ENCODE measurements around the gene EFNA5.

Gene EFNA5

DNA sequence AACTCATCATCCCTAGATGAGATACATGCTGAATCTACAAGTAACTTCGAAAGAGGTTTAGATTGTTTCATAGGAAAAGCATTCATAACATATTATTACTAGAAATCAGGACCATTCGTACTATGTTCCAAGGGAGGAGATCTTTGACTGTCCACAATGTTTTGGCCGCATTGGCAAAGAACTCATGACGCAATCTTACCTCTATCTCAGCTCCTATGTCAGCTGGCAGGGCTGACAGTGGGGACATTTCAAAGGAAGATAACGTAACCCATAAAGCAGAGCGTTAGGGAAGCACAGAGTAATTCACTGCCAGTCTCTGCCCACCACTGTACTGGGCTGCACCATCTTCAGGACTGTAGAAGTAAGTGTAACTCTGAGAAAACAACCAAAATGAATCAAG, 69.7 kb downstream of the EFNA5 start:
- no peak for DNase-seq

DNA sequence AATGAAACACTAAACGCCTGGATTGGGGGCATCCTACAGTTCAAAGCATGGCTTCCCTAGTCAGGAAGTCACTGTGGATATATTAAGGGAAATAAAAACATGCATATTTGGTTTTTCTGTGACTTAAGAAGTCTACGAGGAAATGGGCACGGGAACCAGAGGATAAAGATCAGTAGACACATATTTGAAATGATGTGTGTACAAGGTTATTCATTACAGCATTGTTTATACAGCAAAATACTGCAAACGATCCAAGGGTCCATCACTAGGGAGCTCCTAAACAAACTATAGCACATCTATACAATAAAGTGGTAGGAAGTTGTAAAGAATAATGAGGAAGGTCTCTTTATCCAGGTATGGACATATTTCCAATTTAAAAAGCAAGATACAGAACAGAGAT, 71.8 kb downstream of the EFNA5 start:
- DNase-seq, result no peak

GRCh38 chr5:107597803-107598202, 72.9 kb downstream of the EFNA5 start:
- DNase-seq, result no peak

- DNase-seq, result peak; percentile 25
Measured at GRCh38 chr5:107597247-107597646, 73.5 kb downstream of the EFNA5 start.

GRCh38 chr5:107594253-107595045, 76.3 kb downstream of the EFNA5 start:
- peak; percentile 53 for DNase-seq

- peak; percentile 37 for DNase-seq
Measured at GRCh38 chr5:107593009-107593408, 77.7 kb downstream of the EFNA5 start.

DNA sequence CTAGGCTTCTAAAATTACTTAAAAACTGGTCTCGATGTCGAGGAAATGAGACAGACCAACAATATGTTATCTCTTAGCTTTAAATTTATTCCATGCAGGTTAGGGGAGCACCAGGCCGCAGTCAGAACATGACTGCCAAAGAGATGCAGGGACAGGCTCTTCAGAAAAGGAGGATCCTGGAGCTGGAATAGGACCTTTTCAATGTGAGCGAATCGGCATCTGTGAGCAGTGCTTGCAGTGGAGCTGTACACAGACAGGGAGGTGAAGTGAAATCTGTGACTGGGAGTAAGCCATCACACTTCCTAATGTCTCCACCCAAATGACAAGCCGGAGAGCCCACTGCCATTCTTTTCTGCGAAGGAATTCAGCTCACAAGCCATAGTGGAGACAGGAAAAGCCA, 78.2 kb downstream of the EFNA5 start:
- DNase-seq, result no peak

DNA sequence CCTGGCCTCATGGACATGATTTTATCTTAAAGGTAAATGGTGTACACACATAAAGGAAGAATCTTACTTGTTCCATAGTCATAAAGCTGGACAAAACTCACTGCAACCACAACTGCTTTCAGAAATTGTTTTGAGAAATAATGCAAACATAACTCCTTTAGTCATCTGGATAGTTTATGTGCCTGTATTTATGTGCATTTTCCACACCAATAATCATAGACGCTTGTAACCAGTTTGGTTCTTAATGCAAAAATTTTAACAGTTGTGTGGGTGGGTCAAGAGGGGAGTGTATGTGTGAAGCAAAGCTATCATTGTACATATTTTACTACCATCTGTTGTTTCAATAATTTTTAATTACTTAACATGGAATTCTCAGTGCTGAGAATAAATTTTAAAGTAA, 80.1 kb downstream of the EFNA5 start:
- no peak for DNase-seq

GRCh38 chr5:107589520-107590193, 81.1 kb downstream of the EFNA5 start:
- no peak for DNase-seq

GRCh38 chr5:107582625-107583024, 88.1 kb downstream of the EFNA5 start:
- DNase-seq, result no peak

DNA sequence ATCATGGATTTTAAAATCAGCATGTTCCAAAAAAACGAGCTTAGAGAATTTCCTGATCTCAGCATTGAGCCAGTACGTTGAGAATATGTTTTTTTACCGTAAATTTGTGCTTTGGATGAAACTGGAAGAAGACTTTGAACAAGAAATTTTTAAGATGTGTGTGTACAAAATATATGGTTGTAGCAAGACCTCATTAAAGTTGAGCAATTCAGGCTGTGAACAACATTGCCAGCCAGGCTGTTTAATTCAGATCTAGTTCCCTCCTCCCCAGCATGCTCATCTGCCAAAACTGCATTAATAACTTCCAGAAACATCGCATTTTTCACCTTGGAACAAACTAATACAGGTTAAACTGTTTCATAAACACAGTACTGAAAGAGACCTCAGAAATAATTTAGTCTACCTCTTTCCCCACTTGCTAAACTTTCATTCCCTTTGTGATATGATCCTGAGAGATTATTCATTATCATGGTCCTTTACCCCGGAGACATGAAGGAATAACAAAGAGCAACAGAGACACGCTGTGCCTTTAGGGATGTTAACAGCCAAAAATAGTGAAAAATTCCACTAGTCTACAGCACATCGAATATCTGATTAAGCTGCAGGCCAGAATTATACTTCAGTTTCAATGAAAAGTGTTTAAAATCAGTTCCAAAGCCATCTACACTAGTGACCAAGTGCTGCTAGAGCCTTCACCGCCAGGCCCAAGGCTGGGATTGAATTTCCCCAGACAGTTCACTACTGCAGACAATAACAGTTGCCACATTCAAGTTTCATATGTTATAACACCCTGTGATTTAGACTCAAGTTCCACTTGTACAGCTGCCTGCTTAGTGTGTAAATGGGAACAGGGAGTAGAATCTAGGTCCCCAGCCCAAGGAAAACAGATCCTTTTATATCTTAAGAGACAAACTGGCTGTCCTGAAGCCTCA, 89.6 kb downstream of the EFNA5 start:
- no peak for DNase-seq

GRCh38 chr5:107578051-107578635, 92.6 kb downstream of the EFNA5 start:
- no peak for DNase-seq

DNA sequence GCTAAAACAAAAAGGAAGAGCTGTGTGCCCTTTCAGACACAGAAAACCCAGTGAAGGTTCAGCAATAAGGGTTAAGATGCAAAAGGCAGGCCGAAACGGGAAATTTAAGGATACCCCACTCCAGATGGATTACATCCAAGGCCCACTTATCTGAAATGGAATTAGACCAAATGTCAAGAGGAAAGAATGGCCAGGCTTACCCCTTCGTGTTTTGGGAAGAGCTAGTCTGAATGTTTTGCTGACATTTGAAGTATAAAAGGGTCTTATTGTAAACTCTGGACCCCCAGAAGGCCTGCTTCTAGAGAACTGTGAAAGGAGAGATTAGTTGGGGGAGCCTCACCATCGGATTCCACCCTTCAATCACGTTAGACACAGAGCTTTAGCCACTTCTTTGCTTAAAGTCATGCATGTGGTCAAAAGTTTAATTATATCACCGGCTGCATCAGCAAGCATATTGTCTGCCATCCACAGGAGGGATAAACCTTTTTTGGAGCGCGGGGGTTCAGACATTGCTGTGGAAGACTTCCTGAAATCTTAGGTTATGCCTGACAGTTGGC, 93.3 kb downstream of the EFNA5 start:
- DNase-seq, result no peak

- no peak for DNase-seq
Measured at GRCh38 chr5:107576736-107577393, 93.9 kb downstream of the EFNA5 start.

DNA sequence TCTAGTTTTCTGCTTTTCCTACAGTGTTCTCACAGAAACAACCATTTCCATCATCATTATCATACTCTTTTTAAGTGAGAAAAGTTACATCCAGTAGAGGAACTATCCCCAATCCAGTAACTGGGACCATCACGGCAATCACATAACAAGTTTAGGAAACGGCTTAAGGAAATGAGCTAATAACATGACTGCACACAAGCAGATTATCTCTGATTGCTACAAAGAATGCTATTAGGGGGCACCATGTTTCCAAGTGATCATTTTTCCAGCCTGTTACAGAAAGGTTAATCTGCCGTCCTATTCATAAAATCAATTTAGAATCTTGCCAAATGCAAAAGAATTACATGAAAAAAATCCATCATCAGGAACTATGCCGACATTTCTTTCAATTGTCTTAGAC, 94.6 kb downstream of the EFNA5 start:
- DNase-seq, result no peak

GRCh38 chr5:107574287-107574686, 96.5 kb downstream of the EFNA5 start:
- DNase-seq, result no peak

DNA sequence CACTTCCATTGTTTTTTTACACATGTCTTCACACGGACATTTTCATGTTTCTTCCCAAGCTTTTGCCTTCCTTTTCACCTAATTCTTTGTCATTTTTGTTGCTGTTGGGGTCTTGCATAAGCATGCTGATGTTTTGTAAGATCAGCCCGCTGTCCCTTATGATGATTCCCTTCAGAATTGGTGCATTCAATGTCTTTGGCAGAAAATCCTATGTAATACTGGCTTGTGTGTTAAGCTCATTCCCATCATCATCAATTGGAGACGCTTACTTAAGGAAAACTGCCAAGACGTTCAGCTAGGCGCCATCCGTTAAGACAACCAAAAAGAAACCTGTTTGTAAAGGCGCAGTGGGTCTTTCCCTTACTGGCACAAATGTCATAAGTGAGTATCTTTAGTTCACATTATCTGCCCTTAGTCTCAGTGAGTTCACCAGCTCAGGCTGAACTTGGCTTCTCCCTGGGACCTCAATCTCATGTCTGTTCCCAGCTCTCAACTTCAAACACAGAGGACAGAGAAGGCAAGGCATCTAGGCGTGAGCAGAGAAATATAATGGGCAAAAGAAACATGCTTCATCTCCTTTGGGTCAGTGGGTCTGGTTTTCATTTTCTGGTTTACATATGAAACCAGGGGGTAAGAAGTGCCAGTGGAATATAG, 97.9 kb downstream of the EFNA5 start:
- DNase-seq, result no peak

GRCh38 chr5:107571621-107572536, 98.9 kb downstream of the EFNA5 start:
- peak; percentile 96 for DNase-seq

- DNase-seq, result no peak
Measured at GRCh38 chr5:107570805-107571531, 99.8 kb downstream of the EFNA5 start.

DNA sequence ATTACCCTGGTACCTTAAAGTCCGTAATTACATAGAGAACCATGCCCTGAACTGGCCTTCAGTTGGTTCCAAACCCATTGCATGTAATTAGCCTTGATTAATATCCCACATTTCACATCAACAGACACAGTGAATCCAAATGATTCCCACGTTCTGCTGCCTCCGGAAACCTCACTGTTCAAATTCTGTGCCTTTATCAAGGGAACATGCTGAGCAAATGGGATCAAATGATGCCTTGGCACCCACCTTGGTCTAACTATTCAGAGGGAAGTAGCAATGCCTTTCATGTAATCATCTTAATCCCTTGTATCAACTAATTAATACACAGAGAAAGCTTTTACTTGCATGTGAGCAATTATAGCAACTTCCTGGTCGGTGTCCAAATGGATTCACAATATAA, 100.6 kb downstream of the EFNA5 start:
- no peak for DNase-seq
